ENCODE results near the gene HDAC9.

HDAC9 gene

GRCh38 chr7:18489624-18490023, 5.9 kb upstream of the HDAC9 start:
- no peak overlapping the region for H3K4me3 ChIP-seq (ENCODE audit: low read depth in 1 of 2, low read length in 2 of 2)
- DNase-seq (no peak), ATAC-seq (ENCODE audit: insufficient read depth, low read depth) (no peak)
- H4K20me1 ChIP-seq (ENCODE audit: insufficient read depth, low read length), result no peaks in the 10 kb centered on the region
- H3K36me3 ChIP-seq (ENCODE audit: insufficient read depth, low read length), result no peaks in the 10 kb centered on the region
- no peaks in the 10 kb centered on the region for H3K9me3 ChIP-seq (ENCODE audit: insufficient read depth, low read length, severe bottlenecking)
- H3K27ac ChIP-seq (ENCODE audit: low read length), result no peak overlapping the region
- no peak overlapping the region for H3K9ac ChIP-seq (ENCODE audit: low read depth, low read length)
- TF ChIP-seq CTCF (IDR thresholded peaks at IDR 0.05; ENCODE audit: borderline replicate concordance, extremely low read depth, low read length, poor library complexity, severe bottlenecking) (no peak), EZH2 (IDR thresholded peaks at IDR 0.05; ENCODE audit: borderline replicate concordance, low read depth, low read length, severe bottlenecking) (no peak)
- no peaks in the 10 kb centered on the region for H3K27me3 ChIP-seq (ENCODE audit: insufficient read depth, low read length, poor library complexity)
- H3K4me1 ChIP-seq (ENCODE audit: insufficient read depth, low read length), result no peaks in the 10 kb centered on the region
- H2AFZ ChIP-seq (ENCODE audit: low read depth, low read length), result no peak overlapping the region
- H3K4me2 ChIP-seq (ENCODE audit: insufficient read depth, low read length), result no peak overlapping the region
- no peaks in the 10 kb centered on the region for H3K79me2 ChIP-seq (ENCODE audit: insufficient read depth, low read length)

GRCh38 chr7:18491871-18492270, 3.7 kb upstream of the HDAC9 start:
- Histone ChIP-seq H3K4me3 (ENCODE audit: low read depth in 1 of 2, low read length in 2 of 2) (no peak overlapping the region), H3K4me2 (ENCODE audit: insufficient read depth, low read length) (no peak overlapping the region), H3K36me3 (ENCODE audit: insufficient read depth, low read length) (no peaks in the 10 kb centered on the region), H4K20me1 (ENCODE audit: insufficient read depth, low read length) (no peaks in the 10 kb centered on the region), H3K27ac (ENCODE audit: low read length) (no peak overlapping the region), H3K9ac (ENCODE audit: low read depth, low read length) (no peak overlapping the region), H3K9me3 (ENCODE audit: insufficient read depth, low read length, severe bottlenecking) (no peaks in the 10 kb centered on the region), H3K4me1 (ENCODE audit: insufficient read depth, low read length) (no peaks in the 10 kb centered on the region), H3K27me3 (ENCODE audit: insufficient read depth, low read length, poor library complexity) (no peaks in the 10 kb centered on the region), H3K79me2 (ENCODE audit: insufficient read depth, low read length) (no peaks in the 10 kb centered on the region), H2AFZ (ENCODE audit: low read depth, low read length) (no peak overlapping the region)
- TF ChIP-seq CTCF (IDR thresholded peaks at IDR 0.05; ENCODE audit: borderline replicate concordance, extremely low read depth, low read length, poor library complexity, severe bottlenecking) (no peak), EZH2 (IDR thresholded peaks at IDR 0.05; ENCODE audit: borderline replicate concordance, low read depth, low read length, severe bottlenecking) (no peak)
- DNase-seq (no peak), ATAC-seq (ENCODE audit: insufficient read depth, low read depth) (no peak)

GRCh38 chr7:18494406-18494805, 1.1 kb upstream of the HDAC9 start:
- TF ChIP-seq EZH2 (IDR thresholded peaks at IDR 0.05; ENCODE audit: borderline replicate concordance, low read depth, low read length, severe bottlenecking) (no peak), CTCF (IDR thresholded peaks at IDR 0.05; ENCODE audit: borderline replicate concordance, extremely low read depth, low read length, poor library complexity, severe bottlenecking) (no peak)
- H2AFZ ChIP-seq (ENCODE audit: low read depth, low read length), result no peak overlapping the region
- H3K79me2 ChIP-seq (ENCODE audit: insufficient read depth, low read length), result no peaks in the 10 kb centered on the region
- no peaks in the 10 kb centered on the region for H3K9me3 ChIP-seq (ENCODE audit: insufficient read depth, low read length, severe bottlenecking)
- H3K9ac ChIP-seq (ENCODE audit: low read depth, low read length), result no peak overlapping the region
- no peaks in the 10 kb centered on the region for H4K20me1 ChIP-seq (ENCODE audit: insufficient read depth, low read length)
- H3K27me3 ChIP-seq (ENCODE audit: insufficient read depth, low read length, poor library complexity), result no peaks in the 10 kb centered on the region
- H3K4me2 ChIP-seq (ENCODE audit: insufficient read depth, low read length), result no peak overlapping the region
- ATAC-seq (ENCODE audit: insufficient read depth, low read depth) (no peak), DNase-seq (no peak)
- no peaks in the 10 kb centered on the region for H3K4me1 ChIP-seq (ENCODE audit: insufficient read depth, low read length)
- H3K27ac ChIP-seq (ENCODE audit: low read length), result no peak overlapping the region
- no peak overlapping the region for H3K4me3 ChIP-seq (ENCODE audit: low read depth in 1 of 2, low read length in 2 of 2)
- no peaks in the 10 kb centered on the region for H3K36me3 ChIP-seq (ENCODE audit: insufficient read depth, low read length)

- no peaks in the 10 kb centered on the region for H3K36me3 ChIP-seq (ENCODE audit: insufficient read depth, low read length)
- H4K20me1 ChIP-seq (ENCODE audit: insufficient read depth, low read length), result no peaks in the 10 kb centered on the region
- no peak overlapping the region for H3K9ac ChIP-seq (ENCODE audit: low read depth, low read length)
- H3K4me3 ChIP-seq (ENCODE audit: low read depth in 1 of 2, low read length in 2 of 2), result no peak overlapping the region
- no peaks in the 10 kb centered on the region for H3K4me1 ChIP-seq (ENCODE audit: insufficient read depth, low read length)
- no peak for TF ChIP-seq EZH2 (IDR thresholded peaks at IDR 0.05; ENCODE audit: borderline replicate concordance, low read depth, low read length, severe bottlenecking)
- TF ChIP-seq CTCF (IDR thresholded peaks at IDR 0.05; ENCODE audit: borderline replicate concordance, extremely low read depth, low read length, poor library complexity, severe bottlenecking), result no peak
- no peak for ATAC-seq (ENCODE audit: insufficient read depth, low read depth)
- no peaks in the 10 kb centered on the region for H3K27me3 ChIP-seq (ENCODE audit: insufficient read depth, low read length, poor library complexity)
- no peak overlapping the region for H3K27ac ChIP-seq (ENCODE audit: low read length)
- H3K9me3 ChIP-seq (ENCODE audit: insufficient read depth, low read length, severe bottlenecking), result no peaks in the 10 kb centered on the region
- no peak for DNase-seq
- no peaks in the 10 kb centered on the region for H3K79me2 ChIP-seq (ENCODE audit: insufficient read depth, low read length)
- no peak overlapping the region for H3K4me2 ChIP-seq (ENCODE audit: insufficient read depth, low read length)
- H2AFZ ChIP-seq (ENCODE audit: low read depth, low read length), result no peak overlapping the region
These were observed 634 bp upstream of the HDAC9 start for GRCh38 chr7:18494821-18495408.

All from DND-41 (cell line).